Prostate gland (tissue), 2 donors: ENCODE data around the gene LSS.

Experiments used
- POLR2A ChIP-seq: fragments of 450-650 bp; IDR thresholded peaks from one replicate; pipeline ENCODE4 v1.6.1; 2016; ENCODE audit warnings: antibody characterized with exemption, mild to moderate bottlenecking
- POLR2AphosphoS5 ChIP-seq: sonication (generic); formaldehyde crosslinking; IDR thresholded peaks from one replicate; pipeline ENCODE4 v1.6.1; 2017; ENCODE audit warnings: antibody characterized with exemption
- TF ChIP-seq, protein P1 (sequence below), 4 experiments: fragments of 200-600 bp in 2 of 4; fragments of 450-650 bp in 2 of 4; sonication (generic) in 2 of 4; IDR thresholded peaks; 1 replicate in 3 of 4; 2 replicates in 1 of 4; pipeline ENCODE4 v1.5.1; 2016 to 2019; ENCODE audit warnings: antibody characterized with exemption in 4 of 4, mild to moderate bottlenecking in 2 of 4, moderate library complexity in 2 of 4

DNA sequence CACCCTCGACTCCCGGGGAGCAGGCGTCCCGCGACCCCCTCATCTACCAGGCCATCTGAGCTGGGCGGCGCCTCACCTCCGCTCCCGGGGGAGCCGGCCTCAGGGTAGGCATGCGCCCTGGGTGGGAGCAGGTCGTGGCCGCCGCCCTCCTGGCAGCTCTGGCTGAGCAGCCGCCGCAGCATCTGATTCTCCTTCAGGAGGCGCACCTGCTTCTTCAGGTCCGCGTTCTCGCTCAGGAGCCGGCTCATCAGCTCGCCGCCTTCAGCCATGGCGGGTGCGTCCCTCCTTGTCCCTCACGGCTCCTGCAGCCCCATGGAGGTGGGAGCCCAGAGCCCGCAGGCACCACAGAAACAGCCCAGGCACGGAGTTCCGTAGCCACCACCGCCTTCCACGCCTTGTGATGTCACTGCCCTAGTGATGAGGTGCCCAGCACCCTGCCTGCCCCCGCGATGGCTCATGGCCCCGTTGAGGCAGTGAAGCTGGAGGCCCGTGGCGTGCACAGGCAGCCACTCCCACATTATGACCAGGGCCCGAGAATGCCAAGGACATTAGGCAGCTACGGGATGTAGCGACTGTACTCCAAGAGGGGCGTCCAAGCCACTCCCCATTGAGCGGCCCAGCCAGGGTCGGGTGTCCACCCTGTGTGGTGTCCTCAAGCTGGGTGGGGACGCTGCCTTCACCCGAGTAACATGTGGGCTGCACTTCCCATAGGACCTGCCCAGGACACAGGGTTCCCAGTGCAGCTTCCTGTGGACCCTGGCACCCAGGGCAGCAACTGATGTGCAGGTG, 45.8 kb downstream of the LSS start:
- TF ChIP-seq POLR2AphosphoS5: no peak
- no peak for TF ChIP-seq POLR2A
- TF ChIP-seq, protein P1, sequence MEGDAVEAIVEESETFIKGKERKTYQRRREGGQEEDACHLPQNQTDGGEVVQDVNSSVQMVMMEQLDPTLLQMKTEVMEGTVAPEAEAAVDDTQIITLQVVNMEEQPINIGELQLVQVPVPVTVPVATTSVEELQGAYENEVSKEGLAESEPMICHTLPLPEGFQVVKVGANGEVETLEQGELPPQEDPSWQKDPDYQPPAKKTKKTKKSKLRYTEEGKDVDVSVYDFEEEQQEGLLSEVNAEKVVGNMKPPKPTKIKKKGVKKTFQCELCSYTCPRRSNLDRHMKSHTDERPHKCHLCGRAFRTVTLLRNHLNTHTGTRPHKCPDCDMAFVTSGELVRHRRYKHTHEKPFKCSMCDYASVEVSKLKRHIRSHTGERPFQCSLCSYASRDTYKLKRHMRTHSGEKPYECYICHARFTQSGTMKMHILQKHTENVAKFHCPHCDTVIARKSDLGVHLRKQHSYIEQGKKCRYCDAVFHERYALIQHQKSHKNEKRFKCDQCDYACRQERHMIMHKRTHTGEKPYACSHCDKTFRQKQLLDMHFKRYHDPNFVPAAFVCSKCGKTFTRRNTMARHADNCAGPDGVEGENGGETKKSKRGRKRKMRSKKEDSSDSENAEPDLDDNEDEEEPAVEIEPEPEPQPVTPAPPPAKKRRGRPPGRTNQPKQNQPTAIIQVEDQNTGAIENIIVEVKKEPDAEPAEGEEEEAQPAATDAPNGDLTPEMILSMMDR (IDR thresholded peaks at IDR 0.05): no peak
